HG03565 (cell line): ENCODE measurements around the gene TTC27.

Experiments used
- ATAC-seq: cut with Tn5 transposase; IDR thresholded peaks from one replicate; pipeline ENCODE4 v1.9.1; 2021; ENCODE audit warnings: mild to moderate bottlenecking, moderate library complexity; ENCODE audit not compliant: unreplicated experiment

TTC27 gene

DNA sequence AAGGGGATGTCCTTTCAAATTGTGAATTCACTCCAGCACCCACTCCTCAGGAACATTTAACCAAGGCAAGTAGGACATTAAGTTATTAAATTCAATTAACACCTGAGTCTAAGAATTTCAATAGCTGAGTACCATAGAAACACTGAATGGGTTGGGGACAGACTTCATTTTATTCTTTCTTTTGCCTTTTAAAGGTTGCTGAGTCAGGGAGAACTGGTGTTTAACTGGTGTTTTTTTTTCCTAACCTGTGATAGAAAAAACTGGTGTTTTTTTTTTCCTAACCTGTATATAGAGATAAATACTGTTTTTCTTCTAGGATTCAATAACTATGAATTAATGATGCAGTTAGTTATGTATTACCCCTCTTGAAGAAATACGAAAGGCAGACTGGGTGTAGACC lies 38.9 kb downstream of the TTC27 start:
- no peak for ATAC-seq

DNA sequence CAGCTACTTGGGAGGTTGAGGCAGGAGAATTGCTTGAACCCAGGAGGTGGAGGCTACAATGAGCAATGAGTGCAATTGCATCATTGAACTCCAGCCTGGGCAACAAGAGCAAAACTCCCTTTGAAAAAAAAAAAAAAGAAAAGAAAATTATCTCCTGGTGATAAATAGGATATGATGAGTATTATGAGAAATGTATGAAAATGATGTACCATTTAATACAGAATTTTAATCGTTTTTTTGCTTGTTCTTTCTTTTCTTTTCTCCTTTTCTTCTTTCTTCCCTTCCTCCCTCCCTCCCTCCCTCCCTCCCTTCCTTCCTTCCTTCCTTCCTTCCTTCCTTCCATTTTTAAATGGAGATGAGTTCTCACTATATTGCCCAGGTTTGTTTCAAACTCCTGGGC lies 40.4 kb downstream of the TTC27 start:
- no peak for ATAC-seq

DNA sequence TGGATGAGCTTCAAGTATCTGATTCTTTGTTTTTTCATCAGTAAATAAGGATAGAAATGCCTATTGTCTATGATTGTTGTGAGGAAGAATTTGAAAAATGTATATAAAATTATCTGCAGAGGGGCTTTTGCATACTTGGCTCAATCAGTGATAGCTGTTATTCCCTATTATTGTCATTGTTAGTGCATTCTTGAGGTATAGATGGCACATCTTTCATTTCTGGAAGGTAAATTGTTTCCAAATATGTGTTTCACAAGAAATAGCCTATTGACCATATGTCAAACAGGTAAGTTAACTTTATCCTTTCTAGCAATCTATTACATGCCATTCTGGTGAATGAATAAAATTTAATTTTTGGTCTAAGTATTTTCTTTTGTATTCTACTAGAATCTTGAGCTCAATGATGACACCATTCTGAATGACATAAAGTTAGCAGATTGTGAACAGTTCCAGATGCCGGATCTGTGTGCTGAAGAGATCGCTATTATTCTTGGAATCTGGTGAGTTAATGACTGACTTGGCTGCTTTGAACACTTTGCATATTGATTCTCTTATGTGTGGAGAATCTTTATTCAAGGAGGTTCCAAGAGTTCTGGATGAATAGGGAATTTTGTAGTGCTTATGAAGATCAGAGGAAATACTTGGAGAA lies 44.2 kb downstream of the TTC27 start:
- ATAC-seq = no peak

DNA sequence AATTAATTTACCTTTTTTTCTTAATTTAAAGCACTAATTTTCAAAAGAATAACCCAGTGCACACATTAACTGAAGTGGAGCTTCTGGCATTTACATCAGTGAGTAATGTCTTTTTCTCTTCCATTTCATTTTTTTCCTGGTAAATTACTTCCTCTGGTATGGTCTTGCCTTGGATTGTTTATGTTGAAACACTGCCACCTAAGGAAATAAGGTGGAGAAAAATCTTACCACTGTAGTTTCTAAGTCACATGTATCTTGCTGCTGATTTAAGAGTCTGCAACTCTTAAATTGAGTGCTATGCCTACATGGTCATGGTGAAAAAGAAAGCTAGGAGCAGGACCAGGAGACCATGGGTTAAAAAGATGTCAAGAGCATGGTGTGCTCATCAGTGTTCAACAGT lies 51.0 kb downstream of the TTC27 start:
- ATAC-seq = no peak

DNA sequence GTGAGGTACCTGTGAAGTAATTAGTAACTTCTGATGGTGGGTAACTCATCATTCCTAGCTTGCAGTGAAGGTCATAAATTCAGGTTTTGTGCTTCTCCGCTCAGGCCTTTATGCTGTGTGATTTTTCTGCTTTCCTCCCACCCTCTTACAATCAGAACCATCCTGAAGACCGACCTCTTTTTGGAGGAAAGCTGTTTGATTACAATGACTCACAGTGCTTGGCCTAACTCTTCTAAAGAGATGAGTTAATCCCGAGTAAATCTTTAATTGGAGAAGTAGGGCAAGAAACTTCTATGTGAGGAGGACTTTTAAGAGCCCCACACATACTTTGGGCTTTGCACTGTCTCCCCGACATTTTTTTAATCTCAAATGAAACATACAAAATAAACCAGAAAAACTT lies 53.1 kb downstream of the TTC27 start:
- ATAC-seq = no peak

DNA sequence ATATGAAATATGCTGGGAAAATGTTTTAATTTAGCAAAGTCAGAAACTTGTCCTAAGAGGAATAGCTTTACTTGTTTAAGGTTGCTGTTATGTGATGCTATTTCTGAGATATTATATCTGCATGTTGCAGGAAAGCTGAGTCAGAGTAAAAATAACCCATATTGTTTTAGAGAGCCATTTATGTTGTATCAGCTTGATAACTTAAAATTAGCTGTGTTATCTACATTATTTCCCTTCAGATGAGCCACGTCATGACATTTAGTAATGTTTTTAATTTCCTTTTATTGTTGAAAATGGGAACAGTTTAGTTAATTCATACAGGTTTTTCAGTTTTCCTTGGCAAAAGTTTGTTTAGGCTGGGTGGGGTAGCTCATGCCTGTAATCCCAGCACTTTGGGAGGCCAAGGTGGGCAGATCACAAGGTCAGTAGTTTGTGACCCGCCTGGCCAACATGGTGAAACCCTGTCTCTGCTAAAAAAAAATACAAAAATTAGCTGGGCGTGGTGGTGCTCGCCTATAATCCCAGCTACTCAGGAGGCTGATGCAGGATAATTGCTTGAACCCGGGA lies 55.8 kb downstream of the TTC27 start:
- no peak for ATAC-seq

DNA sequence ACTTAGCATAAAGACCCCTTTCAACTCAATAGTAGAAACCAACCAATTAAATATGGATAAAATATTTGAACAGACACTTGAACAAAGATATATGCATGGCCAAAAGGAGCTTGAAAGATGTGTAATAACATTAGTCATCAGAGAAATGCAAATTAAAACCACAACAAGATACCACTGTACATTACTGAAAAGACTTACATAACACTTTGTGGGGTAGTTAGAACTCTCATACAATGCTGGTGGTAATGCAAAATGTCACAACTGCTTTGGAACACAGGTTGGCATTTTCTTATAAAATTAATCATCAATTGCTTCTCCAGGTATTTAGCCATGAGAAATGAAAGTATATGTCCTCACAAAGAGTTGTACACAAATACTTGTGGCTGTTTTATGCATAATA lies 60.7 kb downstream of the TTC27 start:
- peak; percentile 92 for ATAC-seq

DNA sequence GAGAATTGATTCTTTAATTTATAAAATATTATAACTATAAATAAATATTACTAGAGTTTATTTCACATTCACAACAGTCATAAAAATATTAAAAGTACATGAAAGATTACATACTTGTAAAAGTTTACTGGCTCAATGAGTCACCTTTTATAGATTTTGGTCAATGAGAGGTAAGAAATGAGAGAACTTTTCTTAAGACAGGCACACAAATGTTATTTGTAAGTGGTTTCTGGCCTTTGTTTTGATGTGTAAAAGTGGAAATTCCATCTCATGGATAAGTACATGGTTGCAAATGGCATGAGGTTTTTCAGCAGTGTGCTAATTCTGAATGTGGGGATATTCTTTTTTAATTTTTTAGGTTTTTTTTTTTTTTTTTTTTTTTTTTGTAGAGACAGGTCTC lies 63.8 kb downstream of the TTC27 start:
- ATAC-seq = no peak

DNA sequence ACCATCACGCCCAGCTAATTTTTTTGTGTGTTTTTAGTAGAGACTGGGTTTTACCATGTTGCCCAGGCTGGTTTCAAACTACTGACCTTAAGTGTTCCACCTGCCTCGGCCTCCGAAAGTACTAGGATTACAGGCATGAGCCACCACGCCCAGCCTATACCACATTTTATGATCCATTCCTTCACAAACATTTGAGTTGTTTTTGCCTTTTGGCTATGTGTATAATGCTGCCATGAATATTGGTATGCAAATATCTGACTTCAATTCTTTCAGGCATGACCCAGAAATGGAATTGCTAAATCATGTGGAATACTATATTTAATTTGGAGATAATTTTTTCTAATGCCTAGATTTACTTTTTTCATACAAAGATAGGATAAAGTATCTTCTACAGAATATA lies 68.6 kb downstream of the TTC27 start:
- ATAC-seq = no peak

DNA sequence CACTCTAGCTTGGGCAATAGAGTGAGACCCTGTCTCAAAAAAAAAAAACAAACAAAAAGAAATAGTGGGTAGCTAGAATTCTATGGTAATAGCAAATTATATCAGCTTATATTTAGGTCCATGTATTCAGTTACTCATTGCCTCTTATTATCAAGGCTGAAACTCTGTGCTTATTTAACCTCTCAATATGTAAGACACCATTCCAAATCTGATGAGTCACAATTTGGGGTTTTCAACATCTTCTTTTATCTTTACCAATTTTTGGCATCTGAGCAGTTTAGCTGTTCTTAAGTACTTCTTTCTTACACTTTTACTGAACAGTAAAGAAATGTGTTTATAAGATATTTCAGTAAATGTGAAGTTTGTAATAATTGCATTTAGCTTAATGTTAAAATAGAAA lies 69.3 kb downstream of the TTC27 start:
- ATAC-seq = no peak

DNA sequence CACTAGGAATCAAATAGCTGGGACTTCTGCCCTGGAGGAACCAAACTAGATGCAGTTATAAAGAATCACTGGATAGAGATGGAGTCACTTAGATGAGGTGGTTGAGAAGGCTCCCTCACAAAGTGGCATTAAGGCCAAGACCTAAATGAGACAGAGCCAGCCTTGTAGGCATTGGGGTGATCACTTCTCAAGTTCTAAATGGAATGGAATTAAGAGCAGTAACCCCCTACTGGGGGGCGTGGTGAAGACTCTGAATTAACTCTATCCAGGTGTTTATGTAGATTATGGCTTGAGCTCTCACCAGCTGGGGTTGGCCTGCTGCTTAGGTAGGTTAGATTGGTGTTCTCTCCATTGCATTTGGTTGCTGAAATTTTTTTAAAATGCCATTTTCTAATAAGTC lies 71.3 kb downstream of the TTC27 start:
- ATAC-seq = no peak

DNA sequence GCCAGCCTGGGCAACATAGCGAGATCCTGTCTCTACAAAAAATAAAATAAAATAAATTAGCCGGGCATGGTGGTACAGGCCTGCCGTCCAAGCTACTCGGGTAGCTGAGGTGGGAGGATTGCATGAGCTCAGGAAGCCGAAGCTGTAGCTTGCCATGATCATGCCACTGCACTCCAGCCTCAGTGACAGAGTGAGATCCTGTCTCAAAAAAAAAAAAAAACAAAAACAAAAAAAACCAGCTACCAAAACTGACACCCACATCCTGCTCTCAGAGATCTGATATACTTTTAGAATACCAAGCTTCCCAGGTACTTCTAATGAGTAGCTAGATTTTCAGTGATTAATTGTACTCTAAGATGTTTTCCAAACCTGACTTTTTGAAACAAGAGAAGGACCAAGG lies 74.0 kb downstream of the TTC27 start:
- ATAC-seq = no peak

DNA sequence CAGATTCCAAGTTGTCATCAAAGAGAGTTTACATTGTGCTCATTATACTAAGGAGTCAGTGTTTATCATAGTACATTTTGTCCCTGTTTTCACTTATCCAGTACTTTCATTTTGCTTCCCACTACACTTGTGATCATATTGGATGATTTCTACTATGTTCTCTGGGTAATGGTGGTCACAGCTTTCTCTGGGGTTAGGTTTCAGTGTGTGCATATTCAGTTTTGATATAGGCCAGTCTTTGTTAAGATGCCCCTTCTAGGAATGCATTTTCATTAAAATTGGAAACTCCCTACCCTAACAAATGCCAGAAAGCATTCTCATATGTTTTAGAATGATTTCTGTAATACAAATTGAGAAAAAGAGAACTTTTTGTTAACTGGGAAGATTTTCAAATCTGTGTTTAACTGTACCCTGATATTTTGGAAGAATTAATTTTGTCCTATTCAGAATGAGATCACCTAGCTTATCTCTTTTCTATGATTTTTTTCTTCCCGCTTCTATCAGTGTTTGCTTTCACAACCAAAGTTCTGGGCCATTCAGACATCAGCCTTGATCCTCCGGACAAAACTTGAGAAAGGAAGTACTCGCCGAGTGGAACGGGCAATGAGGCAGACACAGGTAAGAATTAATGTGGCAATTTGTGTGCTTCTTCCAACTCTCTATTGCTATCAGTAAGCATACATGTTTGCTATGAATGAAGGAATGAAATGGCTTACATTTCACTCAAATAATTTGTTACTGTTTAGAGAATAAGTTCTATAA lies 74.6 kb downstream of the TTC27 start:
- ATAC-seq = no peak

DNA sequence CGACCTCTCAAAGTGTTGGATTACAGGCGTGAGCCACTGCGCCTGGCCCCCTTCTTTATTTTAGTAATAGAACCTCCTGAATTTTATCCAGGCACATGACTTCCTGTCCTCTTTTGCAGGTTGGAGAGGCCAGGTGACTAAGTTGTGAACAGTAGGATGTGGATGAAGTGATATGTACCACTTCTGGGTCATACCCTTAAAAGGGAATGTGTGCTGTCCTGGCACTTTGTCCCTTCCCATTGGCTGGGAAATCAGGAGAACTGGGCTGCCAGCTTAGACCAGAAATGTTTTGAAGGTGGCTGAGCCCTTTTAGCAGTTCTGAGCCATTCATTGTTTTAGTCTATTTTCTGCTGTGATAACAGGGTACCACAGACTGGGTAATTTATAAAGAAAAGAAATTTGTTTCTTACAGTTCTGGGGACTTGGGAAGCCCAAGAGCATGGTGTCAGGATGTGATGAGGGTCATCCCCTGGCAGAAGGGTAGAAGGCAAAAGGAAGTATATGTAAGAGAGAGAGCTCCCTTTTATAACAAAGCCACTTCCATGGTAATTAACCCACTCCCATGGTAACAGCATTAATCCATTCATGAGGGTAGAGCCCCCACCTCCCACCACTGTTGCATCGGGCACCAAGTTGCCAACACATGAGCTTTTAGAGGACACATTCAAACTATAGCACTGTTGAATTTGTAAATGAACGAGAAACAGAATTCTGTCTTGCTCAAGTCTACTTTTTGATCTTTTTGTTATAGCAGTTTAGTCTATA lies 79.1 kb downstream of the TTC27 start:
- no peak for ATAC-seq

DNA sequence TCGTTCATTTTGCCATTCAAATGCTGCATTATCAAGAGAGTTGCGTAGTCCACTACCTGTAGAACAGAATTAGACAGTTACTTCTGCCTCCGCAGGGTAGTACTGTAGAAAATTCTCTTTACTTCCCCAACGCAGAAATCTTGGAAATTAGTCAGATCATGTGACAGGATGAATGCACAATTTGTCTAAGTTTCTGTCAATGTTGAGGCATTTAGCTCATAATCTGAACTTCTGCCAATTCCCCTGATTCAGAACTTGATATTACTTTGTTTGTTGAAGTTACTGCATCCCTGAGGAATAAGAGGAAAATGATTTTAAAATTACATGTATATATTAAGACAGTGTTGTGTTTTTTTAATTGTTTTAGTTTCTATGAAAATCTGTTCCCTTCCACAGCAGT lies 83.4 kb downstream of the TTC27 start:
- no peak for ATAC-seq

DNA sequence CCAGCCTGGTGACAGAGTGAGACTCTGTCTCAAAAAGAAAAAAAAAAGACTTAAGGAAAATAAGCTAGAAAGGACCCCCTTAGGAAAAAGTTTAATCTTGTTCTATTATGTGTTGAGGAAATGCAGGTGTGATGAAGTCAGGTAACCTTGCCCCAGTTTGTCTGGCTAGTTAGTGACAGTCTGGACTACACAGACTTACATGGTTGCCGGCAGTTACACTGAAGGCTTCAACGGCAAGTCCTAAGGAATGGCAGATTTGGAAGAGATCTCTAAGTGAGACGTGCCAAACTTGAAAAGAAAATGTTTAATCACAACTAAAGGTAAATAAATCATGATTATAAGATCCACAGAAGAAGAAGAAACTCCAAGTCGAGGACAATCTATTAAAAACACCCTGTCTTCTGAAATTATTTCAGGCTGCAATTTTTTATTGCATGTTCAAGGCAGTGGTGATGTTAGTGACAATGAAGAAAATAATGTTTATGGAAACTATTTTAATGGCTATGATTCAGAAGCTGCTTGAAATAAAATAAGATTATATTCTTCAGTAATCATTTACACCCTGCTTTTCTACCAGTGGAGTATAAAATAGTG lies 84.2 kb downstream of the TTC27 start:
- no peak for ATAC-seq

DNA sequence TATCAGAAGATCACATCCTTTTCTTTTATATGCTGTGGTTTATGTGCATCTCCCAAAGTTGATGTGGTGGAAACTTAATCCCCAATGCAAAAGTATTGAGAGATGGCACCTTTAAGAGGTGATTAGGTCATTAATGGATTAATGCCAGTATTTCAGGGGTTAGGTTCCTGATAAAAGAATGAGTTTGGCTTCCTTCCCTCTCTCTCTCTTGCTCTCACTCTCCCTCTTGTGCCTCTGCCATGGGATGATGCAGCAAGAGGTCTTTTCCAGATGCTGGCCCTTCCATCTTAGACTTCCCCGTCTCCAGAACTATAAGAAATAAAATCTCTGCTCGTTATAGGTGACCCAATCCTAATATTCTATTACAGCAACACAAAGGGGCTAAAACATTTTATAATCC lies 85.0 kb downstream of the TTC27 start:
- no peak for ATAC-seq

DNA sequence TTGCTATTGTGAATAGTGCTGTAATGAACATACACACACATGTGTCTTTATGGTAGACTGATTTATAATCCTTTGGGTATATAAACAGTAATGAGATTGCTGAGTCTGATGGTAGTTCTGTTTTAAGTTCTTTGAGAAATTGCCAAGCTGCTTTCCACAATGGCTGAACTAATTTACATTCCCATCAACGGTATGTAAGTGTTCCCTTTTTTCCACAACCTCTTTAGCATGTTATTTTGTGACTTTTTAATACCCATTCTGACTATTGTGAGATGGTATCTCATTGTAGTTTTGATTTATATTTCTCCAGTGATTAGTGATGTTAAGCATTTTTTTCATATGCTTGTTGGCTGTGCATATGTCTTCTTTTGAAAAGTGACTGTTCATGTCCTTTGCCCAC lies 86.7 kb downstream of the TTC27 start:
- no peak for ATAC-seq

DNA sequence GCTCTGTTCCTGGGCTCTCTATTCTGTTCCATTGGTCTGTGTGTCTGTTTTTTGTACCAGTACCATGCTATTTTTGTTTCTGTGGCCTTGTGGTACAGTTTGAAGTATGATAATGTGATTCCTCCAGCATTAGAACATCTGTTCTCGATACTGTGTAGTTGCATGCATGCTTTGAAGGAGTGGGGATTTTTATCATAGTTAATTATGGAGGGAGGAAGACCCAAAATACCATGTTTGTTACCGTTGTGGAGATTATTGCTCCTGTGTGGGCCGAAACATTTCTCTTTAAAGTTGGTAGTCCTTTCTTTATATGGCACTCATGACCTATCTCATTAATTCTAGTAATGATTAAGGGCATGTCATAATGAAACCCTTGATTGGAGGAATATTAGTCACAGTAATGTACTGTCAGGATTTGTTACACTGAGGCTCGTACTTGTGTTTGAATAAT lies 87.6 kb downstream of the TTC27 start:
- ATAC-seq = peak; percentile 83

DNA sequence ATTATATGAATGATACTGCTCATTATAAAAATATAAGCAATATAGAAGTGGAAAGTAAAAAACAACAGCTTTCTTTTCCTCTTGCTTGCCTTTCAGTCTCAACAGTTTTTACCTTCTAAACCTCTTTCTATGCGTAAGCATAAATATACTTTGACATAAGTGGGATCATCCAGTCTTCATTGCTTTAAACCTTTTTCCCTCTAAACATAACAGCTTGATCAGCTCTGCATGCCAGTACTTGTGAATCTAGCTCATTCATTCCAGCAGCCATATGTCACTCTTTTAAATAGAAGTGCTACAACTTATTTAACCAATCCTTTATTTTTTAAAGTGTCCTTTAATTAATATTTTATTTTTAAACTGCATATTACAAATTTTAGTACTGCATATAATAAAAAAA lies 88.1 kb downstream of the TTC27 start:
- ATAC-seq = no peak

DNA sequence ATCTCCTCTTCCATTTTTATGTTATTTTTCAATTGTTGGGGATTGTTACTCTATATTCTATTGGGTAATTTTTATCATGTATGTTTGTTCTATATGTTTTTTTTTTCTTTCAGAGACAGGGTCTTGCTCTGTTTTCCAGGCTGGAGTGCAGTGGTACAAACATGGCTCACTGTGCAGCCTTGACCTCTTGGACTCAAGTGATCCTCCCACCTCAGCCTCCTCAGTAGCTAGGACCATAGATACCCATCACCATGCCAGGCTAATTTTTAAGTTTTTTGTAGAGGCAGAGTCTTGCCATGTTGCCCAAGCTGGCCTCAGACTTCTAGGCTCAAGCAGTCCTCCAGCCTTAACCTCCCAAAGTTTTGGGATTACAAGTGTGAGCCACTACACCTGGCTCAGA lies 88.7 kb downstream of the TTC27 start:
- ATAC-seq = no peak
